CD4-positive, alpha-beta T cell treated with Interleukin-12 subunit alpha and Interleukin-12 subunit beta, for 1 hour (primary cell): ENCODE data around the gene TBX15.

Experiments
- DNase-seq: peaks from one replicate; pipeline ENCODE4 v3.0.0-alpha.2; 2020

TBX15 gene

DNA sequence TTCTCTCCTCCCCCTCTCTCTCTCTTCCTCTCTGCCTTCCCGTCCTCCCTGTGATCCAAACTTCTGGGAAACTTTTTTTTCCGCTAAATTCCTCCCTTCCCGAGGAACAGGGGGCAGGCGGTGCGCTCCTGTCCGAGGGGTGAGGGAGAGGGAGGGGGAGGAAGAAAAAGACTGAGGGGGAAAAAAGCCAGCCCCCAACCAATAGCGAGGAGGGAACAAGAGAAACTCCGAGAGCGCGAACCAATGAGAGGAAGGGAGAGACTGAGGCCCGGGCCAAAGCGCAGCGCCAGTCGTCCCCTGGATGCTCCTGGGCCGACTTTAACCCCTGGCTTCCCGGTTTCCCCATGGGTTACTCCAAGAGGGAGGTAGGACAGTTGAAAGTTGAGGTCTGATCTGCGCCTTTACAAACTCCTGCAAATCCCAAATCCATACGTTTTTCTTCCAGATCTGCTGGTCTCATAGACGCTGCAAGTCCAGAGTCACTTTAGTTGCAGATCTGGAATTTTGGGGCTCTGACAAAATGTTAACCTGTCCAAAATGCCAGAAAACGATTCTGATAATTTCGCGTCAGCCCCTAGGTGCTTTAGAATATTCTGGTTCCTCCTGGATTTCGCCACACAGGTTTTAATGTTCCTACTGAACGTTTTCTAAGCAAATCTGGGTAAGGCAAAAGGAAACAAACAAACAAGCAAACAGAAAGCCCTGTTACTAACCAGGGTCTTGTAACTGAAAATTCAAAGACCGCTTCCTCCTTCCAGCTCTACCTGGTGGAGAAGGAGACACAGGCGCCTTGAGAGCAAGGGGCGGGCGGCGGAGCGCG is at the start of gene TBX15:
Gene TBX15, minus strand, starts transcription at position 158 of the 820 bp plus-strand sequence. CDS start 548 bp downstream, outside the sequence.
- DNase-seq = no peak

DNA sequence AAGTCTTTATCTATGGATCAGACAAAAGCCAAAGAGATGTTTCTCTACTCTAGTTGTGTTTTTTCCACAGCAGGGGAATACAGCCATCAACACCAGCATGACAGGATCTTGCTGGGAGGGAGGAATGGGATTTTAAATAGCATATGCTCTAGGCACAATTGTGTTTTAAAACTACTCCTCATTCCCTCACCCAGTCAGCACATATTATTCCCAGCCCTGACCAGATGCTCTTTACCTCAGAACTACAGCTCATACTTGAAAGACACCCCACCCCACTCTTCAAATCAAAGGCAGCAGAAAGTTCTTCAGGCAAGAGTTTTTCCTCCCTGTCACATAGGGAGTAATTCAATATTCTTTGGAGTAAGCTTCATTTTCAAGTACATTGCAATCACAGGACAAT is 46.2 kb upstream of the TBX15 start:
- DNase-seq = no peak

DNA sequence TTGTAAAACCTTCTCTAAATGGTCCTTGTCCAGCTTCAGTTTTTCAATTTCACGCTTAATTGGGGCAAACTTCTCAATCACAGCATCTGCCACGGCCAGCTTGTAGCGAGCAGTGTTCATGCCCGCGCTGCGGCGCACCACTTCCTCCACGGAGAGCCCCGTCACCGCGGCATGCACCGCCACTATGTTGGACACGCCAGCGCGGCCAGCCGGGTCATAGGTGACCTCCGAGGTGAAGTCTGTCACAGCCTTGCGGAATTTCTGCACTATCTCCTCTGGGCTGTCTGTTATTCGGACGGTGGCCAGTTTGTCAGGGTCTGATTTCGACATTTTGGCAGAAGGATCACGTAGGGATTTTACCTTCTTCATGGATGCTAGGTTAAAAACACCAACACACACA is 44.8 kb upstream of the TBX15 start:
- no peak for DNase-seq

DNA sequence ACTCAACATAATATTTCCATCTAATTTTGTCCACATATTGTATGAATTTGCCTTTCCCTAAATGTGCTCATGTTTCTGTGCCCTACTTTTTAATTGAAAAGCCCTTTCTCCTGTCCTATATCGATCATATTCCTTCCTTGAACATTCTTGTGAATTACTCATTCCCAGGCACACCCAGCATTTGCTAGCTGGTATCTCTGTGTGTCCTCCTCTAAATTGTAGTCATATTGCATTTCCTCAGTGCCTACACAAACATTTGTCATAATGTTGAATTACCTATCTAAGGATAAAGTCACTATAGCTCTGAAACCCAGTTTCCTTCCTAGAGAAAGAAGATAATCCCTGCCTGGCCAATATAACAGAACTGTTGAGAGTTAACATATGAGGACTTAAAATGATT is 39.6 kb upstream of the TBX15 start:
- DNase-seq = no peak

DNA sequence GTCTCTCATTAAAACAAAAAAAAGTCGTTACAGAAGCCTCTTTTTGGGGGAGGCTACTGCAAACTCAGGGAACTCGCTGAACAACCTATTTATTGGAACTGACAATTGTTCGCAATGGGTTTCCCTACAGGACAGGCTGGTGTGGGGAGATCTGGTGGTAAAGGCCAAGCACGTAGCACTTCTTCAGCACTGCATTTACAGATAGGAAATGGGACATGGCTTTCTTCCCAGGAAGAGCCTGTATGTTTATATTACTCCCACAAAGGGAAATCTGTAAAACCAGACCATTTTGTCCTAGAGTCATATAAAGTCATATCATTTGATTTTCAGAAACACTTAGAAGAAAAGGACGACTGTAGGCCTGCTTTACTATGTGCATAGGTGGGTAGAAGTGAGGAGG is 38.8 kb upstream of the TBX15 start:
- DNase-seq = no peak

DNA sequence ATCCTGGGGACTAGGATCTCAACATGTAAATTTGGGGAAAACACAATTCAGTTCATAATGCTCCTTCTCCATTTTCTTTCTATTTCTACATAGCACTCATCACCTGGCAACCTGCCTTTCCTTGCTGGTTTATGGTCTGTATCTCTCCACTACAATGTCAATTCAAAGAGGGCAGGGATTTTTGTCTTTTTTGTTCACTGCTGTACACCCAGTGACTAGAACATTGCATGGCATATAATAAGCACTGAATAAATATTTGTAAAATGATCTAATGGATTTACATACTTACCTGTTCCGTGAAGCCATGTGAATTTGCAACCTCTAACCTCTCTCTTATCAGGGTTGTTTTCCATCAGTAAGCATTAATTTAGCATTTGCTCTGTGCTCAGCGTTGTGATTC is 27.4 kb upstream of the TBX15 start:
- no peak for DNase-seq

DNA sequence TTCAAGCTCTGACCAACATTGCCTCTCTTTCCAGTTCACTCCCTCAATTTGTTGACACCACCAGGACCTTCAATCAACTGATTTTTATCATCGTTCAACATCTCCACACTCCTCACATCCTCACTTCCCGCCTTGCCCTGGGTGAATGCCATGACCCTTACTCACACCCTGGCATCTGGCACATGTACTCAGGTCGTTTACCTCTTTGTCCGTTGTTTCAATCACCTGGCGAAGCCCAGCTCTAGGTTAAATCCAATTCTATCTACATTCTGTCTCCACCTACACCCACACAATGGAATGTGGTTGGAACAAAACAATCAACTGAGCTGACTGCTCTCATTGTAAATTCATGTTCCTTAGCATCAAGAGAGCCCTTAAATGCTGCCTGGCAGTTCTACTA is 24.2 kb upstream of the TBX15 start:
- no peak for DNase-seq

DNA sequence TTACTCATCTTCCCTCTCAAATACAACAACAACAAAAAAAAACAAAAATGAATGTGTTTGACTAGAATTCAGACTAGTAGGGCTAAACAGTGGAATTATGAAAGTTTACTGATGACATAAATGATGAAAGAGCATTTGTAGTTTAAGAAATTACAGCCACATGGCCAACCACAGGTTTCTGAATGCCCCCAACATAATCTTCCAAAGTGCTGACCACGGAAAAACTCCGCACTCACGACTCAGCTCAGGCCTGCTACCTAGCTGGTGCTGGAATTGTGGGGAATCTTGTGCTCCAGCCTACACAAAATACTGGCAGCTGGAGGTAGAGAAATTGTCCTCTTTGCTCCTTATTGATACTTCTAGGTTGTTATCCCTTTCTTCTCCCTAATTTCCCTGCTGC is 23.6 kb upstream of the TBX15 start:
- no peak for DNase-seq

DNA sequence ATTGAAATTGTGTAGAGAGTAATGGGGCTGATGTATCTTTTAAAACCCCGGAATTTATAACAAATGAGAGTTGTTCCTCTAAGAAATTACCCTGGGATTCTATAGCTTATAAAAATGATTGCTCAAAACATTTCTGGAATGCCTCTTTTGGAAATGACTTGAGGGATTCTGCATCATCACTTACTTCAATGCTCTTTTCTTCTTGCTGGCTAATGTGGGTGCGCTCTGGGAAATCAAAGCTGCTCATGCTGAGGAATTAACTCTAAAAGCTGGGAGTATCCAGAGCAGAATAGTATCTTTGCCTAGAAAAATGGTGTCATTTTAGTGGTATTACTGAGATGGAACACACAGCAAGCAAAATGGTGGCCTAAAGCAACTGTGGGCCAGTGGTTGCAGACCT is 23.0 kb upstream of the TBX15 start:
- DNase-seq = no peak

DNA sequence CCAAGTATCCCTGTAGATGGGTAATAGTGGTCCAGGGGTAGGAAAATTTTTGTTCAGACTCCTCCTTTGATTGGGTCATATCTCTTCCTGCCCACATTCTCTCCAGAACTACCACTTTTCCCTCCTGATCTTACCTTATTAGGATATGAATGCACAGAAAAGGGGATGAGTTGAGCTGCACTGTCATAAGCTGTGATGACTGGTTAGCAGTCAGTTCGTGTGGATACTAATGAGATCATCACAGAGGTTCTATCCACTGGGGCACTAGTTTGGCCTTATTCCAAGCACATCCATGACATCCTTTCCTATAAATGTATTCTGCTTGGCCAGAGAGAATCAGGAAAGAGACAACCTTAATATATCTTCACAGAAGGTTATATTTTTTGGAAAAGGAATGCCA is 22.1 kb upstream of the TBX15 start:
- DNase-seq = no peak

DNA sequence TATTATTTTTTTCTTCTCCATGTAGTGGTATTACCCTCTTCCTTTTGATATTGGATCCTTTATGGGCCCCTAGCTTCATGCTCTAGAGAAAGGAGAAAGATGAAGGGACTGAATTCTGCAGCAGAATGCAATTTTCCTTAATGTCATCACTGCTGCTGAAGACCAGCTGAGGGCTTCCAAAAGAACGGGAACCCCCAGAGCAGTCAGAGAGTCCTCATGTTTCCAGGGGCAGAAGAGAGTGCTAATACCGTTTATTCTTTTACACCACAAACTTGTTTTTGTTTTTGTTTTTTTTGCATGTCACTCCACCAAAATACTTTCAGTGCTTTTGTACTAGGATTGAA is 21.1 kb upstream of the TBX15 start:
- no peak for DNase-seq

DNA sequence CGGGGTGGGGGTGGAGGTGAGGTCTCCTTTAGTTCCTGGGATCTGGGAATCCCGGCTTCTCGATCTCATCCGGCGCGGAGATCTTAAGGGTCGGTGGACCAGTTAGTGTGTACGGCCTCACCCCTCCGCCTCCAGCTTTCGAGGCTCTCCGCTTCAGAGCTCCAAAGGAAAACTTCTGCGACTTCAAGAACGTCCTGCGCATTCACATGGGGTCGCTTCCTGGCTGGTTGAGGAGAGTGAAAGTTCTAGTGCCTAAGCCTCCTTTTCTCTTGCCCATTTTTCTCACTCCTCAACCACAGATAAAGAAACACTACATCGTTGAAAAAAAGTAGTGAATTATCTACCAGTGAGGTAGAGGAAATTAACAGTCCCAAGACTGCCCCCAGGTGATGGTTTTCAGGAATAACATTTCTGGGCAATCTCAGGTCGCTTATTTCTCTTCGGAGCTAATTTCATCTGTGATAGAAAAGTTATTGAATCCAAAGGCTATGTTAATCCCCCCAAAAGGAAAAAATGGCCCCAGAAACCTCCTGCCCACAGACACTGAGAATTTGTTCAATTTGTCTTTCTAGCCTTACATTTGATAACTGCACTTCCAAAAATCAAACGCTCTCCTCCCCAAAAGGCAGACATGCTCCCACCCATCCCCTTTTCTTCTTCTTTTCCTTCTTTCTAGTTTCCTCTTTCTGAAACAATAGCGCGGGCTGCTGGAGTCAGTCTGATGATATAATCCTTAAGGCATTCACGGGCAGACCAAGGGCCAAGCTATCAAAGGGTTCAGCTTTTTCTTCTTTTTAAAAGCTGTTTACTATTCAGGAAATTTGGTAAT is 20.6 kb upstream of the TBX15 start:
- peak; percentile 8 for DNase-seq

DNA sequence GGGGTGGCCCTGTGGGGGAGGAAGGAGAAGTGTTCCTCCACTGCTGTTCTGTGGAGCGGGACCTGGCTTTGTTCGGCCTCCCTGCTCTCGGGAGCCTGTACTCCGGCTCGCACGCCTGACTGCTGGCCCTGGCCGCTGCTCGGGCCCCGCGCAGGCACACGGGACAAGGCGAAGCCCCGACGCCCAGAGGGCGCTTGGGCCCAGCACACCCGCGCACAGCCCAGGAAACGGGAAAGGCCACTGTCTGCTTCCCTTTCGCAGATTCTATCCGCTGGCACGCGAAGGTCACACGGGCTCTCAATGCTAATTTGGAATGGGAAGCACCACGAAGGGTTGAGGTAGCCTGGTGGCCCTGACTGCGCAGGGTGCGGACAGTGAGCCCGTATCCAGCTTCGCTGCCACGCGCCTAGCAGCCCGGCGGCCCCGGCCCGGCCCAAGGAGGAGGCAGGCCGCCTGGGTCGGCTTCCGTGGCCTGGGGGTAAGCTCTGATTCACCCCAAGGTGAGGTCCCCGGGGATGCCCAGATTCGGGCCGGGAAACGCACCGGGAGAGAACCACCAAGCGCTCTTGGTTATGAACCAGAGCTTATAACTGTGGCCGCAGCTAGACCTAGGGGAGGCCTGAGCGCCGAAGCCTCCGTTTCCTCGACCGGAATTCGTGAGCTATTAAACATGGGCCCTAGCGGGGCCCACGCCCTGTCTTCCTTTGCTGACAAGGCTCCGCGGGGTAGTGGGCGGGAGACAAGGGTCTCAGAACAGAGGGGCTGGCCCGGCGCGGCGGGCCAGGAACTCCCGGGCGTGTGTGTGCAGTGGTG is 19.7 kb upstream of the TBX15 start:
- DNase-seq = no peak

DNA sequence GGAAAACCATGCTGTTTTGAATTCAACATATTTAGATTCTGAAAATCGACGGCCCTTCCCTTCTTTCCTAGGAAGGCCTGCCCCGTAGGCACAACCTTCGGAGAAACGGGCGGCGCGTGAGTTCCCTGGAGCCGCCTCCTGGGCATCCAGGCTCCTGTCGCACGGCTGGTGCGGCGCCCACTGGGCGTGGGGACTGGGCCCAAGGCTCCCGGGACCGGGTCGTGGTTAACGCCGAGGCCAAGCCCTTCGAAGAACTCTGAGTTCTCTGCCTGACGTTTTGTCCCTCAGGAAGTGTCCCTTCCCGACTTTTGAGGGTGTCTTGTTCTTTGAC is 19.2 kb upstream of the TBX15 start:
- no peak for DNase-seq

DNA sequence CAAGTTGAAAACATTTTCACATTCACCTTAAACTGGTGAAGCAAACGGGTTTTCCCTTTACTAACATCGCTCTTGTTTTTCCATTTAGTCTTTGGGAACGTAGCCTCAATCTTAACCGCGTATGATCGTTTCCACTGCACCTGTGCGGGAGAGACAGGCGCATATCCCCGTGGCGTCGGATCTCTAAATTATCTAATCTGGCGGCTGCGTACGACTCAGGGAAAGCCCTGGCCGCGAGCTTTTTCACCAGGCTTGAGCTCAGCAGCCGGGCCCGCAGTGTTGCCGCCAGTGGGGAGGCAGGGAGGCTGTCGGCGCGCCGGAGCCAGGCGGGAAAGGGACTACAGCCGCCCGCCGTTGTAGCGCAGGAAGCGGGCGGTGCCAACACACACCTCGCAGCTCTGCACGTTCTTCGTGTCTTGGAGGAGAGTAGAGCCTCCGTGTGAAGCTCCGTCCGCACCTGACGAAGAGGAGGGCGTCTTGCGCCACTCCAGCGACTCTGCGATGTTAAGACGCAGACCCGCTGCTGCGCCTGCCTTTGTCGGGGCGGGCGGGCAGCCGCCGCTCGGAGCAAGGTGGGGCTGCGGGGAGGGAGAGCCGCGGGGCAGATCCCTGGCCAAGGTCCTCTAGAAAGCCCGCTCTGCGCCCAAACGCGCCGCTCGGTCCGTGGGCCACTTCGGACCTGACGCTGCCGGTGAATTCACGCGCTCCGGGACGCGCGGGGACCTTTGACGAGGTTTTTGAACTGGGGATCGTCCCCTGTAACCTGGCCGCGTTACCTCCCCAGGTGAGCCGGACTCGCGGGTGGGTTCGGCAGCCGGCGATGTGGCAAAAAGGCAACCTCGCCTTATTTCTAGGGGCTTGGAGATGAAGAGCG is 18.5 kb upstream of the TBX15 start:
- no peak for DNase-seq

DNA sequence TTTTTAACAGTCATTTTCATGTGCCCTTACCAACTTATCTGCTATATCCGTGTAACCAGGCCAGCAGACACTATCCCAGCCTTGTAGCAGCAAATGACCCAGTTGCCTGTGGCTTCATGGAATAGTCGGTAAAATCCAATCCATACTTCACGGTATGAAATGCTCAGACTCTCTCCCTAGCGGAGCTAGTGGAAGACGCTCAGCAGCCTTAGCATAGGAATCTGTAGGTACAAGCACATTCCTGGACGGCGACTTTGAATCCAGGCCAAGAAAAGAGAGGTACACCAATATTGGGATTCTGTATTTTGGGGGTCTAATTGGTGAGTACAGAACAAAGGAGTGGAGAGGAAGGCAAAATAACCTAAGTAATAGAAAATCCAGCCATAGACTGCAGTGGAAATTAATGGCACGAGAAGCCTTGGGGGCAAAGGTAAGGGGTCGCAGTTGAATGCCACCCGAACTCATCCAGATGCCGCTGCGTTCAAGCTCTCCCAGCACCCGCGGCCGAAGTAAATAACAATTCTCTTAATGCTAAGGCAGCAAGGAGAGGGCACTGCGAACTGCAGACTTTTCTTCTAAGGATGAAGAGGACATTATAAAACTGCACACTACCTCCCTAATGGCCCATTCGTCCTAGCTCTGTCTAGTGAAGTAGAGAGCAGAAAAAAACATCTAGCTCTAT is 17.7 kb upstream of the TBX15 start:
- no peak for DNase-seq

DNA sequence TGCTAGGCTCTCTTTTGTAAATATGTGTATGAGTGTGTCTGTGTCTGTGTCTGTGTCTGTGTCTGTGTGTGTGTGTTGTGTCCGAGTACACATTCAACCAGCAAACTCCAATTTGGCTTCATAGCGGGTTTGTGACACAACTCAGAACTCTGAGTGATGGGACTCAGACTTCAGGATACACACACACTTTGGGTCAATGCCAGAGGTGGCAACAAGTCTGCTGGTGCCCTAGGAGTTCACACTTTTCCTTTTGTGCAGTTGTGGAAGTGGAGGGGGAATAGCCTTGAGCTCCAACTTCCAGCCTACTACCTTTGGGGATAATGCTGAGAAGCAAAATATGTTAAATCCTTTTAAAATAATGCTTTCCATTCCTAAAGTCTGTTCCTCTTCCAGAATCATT is 16.6 kb upstream of the TBX15 start:
- DNase-seq = no peak

DNA sequence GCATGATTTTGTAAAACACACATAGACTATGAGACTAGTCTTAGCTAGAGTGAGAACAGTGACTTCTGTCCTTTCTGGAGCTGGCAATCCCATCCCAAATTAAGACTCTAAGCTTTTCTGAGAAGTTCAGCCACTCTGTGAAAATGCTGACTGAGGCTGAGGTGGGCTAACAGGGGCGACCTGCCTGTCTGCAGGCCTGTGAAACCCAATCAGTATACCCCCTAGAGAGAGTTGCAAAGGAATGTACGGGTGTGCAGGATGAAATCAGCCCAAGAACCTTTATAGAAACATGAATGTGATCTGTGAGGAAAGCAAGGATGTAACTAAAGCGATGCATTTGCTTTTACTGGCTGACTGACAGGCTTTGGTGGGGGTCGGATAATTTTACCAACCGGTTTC is 16.0 kb upstream of the TBX15 start:
- DNase-seq = no peak

DNA sequence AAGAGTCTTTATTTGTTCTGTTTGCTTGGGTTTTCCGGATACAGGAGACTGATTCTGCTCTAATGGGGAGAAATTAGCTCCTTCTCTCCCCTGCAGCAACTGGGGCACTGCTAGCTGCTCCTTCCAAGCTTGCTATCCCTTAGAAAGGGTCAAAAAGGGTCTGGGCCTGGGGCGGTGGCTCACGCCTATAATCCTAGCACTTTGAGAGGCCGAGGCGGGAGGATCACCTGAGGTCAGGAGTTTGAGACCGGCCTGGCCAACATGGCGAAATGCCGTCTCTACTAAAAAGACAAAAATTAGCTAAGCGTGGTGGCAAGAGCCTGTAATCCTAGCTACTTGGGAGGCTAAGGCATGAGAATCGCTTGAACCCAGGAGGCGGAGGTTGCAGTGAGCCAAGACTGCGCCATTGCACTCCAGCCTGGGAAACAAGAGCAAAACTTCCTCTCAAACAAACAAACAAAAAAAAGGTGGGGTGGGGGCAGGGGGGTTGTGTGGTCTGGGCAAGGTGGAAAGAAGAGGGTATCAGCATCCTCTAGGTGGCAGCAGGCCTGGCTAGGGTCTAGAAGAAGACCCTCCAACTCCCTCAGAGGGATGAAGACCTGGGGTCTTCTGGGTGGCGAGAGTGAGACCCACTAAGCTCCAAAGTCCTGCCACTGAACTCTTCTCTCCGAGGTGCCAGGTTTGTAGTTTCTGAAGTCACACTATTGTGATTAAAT is 15.4 kb upstream of the TBX15 start:
- no peak for DNase-seq

DNA sequence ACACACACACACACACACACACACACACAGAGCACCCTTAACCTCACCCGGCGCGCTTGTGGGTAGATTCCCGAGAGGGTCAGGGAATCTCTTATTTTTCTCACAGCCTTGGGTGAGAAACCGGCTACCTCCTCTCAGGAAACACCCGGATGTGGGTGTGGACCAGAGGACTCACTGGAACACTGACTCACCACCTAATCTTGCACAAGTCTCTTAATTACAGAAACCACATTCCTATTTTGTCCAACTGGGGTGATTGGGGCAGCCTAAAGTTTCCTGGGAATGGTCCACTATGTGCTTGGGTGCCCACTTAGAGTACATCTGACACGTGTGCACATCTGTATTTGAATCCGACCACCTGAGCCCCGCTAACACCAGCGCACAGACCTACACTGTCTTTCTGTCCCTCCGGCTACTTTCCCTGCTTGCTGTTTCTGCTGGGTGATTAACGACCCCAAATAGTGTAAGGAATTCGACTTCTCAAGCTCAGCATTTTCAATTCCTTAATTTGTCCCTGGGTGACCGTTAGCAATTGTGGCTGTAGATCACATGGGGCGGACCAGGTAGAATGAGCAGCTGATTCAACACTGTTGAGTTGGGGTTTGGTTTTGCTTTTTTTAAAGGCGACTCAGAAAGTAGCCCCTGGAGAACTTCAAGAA is 14.0 kb upstream of the TBX15 start:
- DNase-seq = no peak
